Smooth muscle cell (in vitro differentiated cells): ENCODE measurements around the gene FAM53B. TPM values are rescaled to one million over a fixed set of nuclear protein-coding genes. Genes with fewer than 3 reads are reported as not detected.

Experiments used
- DNase-seq: peaks from one replicate; lab custom pipeline; 2025; ENCODE audit not compliant: unreplicated experiment; lab: John Stamatoyannopoulos, UW
- H2AFZ ChIP-seq: fragments of 200-600 bp; sonication (generic); 2 replicates; pipeline ENCODE4 v1.6.0; 2016; ENCODE audit warnings: antibody characterized with exemption, low read depth, mild to moderate bottlenecking
- H3F3A ChIP-seq: fragments of 200-600 bp; sonication (generic); 2 replicates; pipeline ENCODE4 v1.6.0; 2017; ENCODE audit warnings: antibody characterized with exemption, low read depth
- H3K27ac ChIP-seq: fragments of 200-600 bp; sonication (generic); 2 replicates; pipeline ENCODE4 v1.5.1; 2016; ENCODE audit warnings: low read depth, mild to moderate bottlenecking
- H3K27me3 ChIP-seq: fragments of 200-600 bp; sonication (generic); 2 replicates; pipeline ENCODE4 v1.6.1; 2016; ENCODE audit warnings: low read depth, mild to moderate bottlenecking
- H3K36me3 ChIP-seq: fragments of 200-600 bp; sonication (generic); 2 replicates; pipeline ENCODE4 v1.5.1; 2016; ENCODE audit warnings: low read depth
- H3K4me1 ChIP-seq: fragments of 200-600 bp; sonication (generic); 2 replicates; pipeline ENCODE4 v1.5.1; 2016; ENCODE audit warnings: low read depth
- H3K4me2 ChIP-seq: fragments of 200-600 bp; sonication (generic); 2 replicates; pipeline ENCODE4 v1.6.0; 2016; ENCODE audit warnings: mild to moderate bottlenecking
- H3K4me3 ChIP-seq: fragments of 200-600 bp; sonication (generic); 2 replicates; pipeline ENCODE4 v1.5.1; 2016; ENCODE audit warnings: mild to moderate bottlenecking
- H3K79me2 ChIP-seq: fragments of 200-600 bp; sonication (generic); 2 replicates; pipeline ENCODE4 v1.6.0; 2016; ENCODE audit warnings: low read depth, mild to moderate bottlenecking
- H3K9ac ChIP-seq: fragments of 200-600 bp; sonication (generic); 2 replicates; pipeline ENCODE4 v1.6.0; 2016; ENCODE audit warnings: low read depth
- H3K9me3 ChIP-seq: fragments of 200-600 bp; sonication (generic); replicated peaks from 2 replicates; pipeline ENCODE4 v1.5.1; 2016; ENCODE audit warnings: low read depth
- H4K20me1 ChIP-seq: fragments of 200-600 bp; sonication (generic); 2 replicates; pipeline ENCODE4 v1.6.0; 2016; ENCODE audit warnings: low read depth
- CTCF ChIP-seq: fragments of 200-600 bp; sonication (generic); IDR thresholded peaks from 2 replicates; pipeline ENCODE4 v1.5.1; 2017; ENCODE audit warnings: borderline replicate concordance, mild to moderate bottlenecking, antibody characterized with exemption; ENCODE audit not compliant: insufficient read depth, poor library complexity, severe bottlenecking
- WGBS: methylation state at CpG from one replicate; pipeline ENCODE4 v1.1.7; 2016; ENCODE audit warnings: low lambda C conversion rate; 5-methylcytosine and 5-hydroxymethylcytosine counted together
- polyA plus RNA-seq: library from polyadenylated mRNA; unstranded; fragments of >200 nt; fragmentation: Nextera tagmentation; extraction: Ambion mirVana; gene quantifications from 2 replicates; pipeline ENCODE4 v1.2.1, GENCODE V29; 2016
- total RNA-seq: library from RNA; depleted of rRNA; stranded (reverse); fragments of >200 nt; gene quantifications from 2 replicates; pipeline ENCODE4 v1.2.3, GENCODE V29; 2014

FAM53B gene
- total and polyA plus RNA-seq, 2 experiments from 2014 or later: 5.5 to 6.2 TPM

GRCh38 chr10:124674768-124675222, 69.4 kb downstream of the FAM53B start:
- Histone ChIP-seq H3K4me1 (peaks cover 43% of the 10 kb centered on the region), H4K20me1 (peaks cover 90% of the 10 kb centered on the region), H3K27me3 (no peaks in the 10 kb centered on the region), H3K9ac (no peak overlapping the region), H3K27ac (no peak overlapping the region), H3F3A (peaks cover 6% of the 10 kb centered on the region), H2AFZ (no peak overlapping the region), H3K36me3 (no peaks in the 10 kb centered on the region), H3K9me3 (no peaks in the 10 kb centered on the region), H3K79me2 (peaks cover 2% of the 10 kb centered on the region), H3K4me3 (no peak overlapping the region), H3K4me2 (no peak overlapping the region)
- no peak for TF ChIP-seq CTCF
- 82% methylated on average over 9 of the region's 9 CpGs for WGBS
- DNase-seq: no peak

- H3K9me3 ChIP-seq: no peaks in the 10 kb centered on the region
- peaks cover 84% of the 10 kb centered on the region for H4K20me1 ChIP-seq
- peak overlapping the region; percentile 45 for H3K4me2 ChIP-seq
- peaks cover under 1% of the 10 kb centered on the region for H3K79me2 ChIP-seq
- H3K4me1 ChIP-seq: peaks cover 34% of the 10 kb centered on the region
- no peaks in the 10 kb centered on the region for H3K27me3 ChIP-seq
- H3K36me3 ChIP-seq: no peaks in the 10 kb centered on the region
- no peak for DNase-seq
- TF ChIP-seq CTCF: no peak
- H3K9ac ChIP-seq: no peak overlapping the region
- peak overlapping the region; percentile 47 for H3K27ac ChIP-seq
- no peak overlapping the region for H2AFZ ChIP-seq
- H3K4me3 ChIP-seq: no peak overlapping the region
- WGBS: 62% methylated on average over 16 of the region's 16 CpGs
- H3F3A ChIP-seq: peaks cover 6% of the 10 kb centered on the region
Measured at GRCh38 chr10:124672181-124672638, 72.0 kb downstream of the FAM53B start.

GRCh38 chr10:124671486-124672075, 72.6 kb downstream of the FAM53B start:
- H3K9me3 ChIP-seq: no peaks in the 10 kb centered on the region

More at GRCh38 chr10:124671486-124672075, 72.6 kb downstream of the FAM53B start:
- Histone ChIP-seq H2AFZ (no peak overlapping the region), H3K4me1 (peaks cover 28% of the 10 kb centered on the region), H3K27me3 (no peaks in the 10 kb centered on the region), H3K79me2 (no peaks in the 10 kb centered on the region), H3K4me3 (no peak overlapping the region), H3K27ac (peak overlapping the region; percentile 47), H3K4me2 (peak overlapping the region; percentile 45), H3K9ac (no peak overlapping the region), H4K20me1 (peaks cover 83% of the 10 kb centered on the region), H3K36me3 (no peaks in the 10 kb centered on the region), H3F3A (peaks cover 6% of the 10 kb centered on the region)
- TF ChIP-seq CTCF: peak; percentile 16
- no peak for DNase-seq
- 27% methylated on average over 8 of the region's 8 CpGs for WGBS
